Progenitor cell of endocrine pancreas (in vitro differentiated cells): ENCODE data around the gene ARHGEF10L. TPM values are rescaled to one million over a fixed set of nuclear protein-coding genes. Genes with fewer than 3 reads are reported as not detected.

Experiments
- DNase-seq: peaks from one replicate; pipeline ENCODE4 v3.0.0; 2021; ENCODE audit warnings: low spot score; ENCODE audit not compliant: unreplicated experiment
- H3K27ac Mint-ChIP-seq: 2 replicates; pipeline ENCODE4 v1.8.0; 2021; ENCODE audit warnings: mild to moderate bottlenecking, moderate library complexity, mixed read lengths
- H3K27me3 Mint-ChIP-seq: 2 replicates; pipeline ENCODE4 v1.8.0; 2021; ENCODE audit warnings: mixed read lengths
- H3K36me3 Mint-ChIP-seq: 2 replicates; pipeline ENCODE4 v1.8.0; 2022; ENCODE audit warnings: mixed read lengths; ENCODE audit not compliant: insufficient read depth
- H3K4me1 Mint-ChIP-seq: 2 replicates; pipeline ENCODE4 v1.8.0; 2021; ENCODE audit warnings: low read depth, mixed read lengths
- H3K4me3 Mint-ChIP-seq: 2 replicates; pipeline ENCODE4 v1.8.0; 2021; ENCODE audit warnings: low read depth, mild to moderate bottlenecking, moderate library complexity, mixed read lengths
- H3K9me3 Mint-ChIP-seq: 2 replicates; pipeline ENCODE4 v1.8.0; 2021; ENCODE audit warnings: low read depth, mixed read lengths
- total RNA-seq: library from RNA; stranded (reverse); gene quantifications from 2 replicates; pipeline ENCODE4 v1.2.1, GENCODE V29; 2021
- TF ChIP-seq, protein P1 (sequence below): fragments of 200-600 bp; sonication (generic); IDR thresholded peaks from one replicate; pipeline ENCODE4 v1.5.0; 2021; ENCODE audit warnings: antibody characterized with exemption, mild to moderate bottlenecking; ENCODE audit not compliant: unreplicated experiment

The ARHGEF10L gene
- total RNA-seq, 1 donor from 2014 or later: 31.3 TPM

DNA sequence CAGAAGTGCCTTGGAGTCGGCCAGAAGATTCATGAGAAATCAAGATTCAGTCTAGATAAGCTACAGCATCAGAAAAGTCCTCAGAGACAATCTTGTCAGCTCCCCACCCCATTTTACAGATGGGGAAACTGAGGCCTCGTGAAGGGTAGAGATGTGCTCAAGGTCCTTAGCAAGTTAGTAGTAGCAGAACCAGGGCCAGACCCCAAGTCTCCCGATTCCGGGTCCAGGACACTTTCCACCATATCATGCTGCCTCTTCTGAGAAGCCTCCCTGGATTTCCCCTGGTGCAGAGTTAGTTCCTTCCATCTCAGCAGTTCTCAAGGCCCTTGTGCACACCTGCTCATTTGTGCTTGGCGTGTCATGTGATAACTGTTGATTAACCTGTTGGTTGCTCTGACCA, 124.1 kb downstream of the ARHGEF10L start:
- H3K4me1 Mint-ChIP-seq: no peaks in the 10 kb centered on the region
- H3K9me3 Mint-ChIP-seq: no peaks in the 10 kb centered on the region
- no peak overlapping the region for H3K27ac Mint-ChIP-seq
- DNase-seq: no peak
- no peaks in the 10 kb centered on the region for H3K27me3 Mint-ChIP-seq
- H3K4me3 Mint-ChIP-seq: no peak overlapping the region
- H3K36me3 Mint-ChIP-seq: peaks cover 4% of the 10 kb centered on the region
- TF ChIP-seq, protein P1, sequence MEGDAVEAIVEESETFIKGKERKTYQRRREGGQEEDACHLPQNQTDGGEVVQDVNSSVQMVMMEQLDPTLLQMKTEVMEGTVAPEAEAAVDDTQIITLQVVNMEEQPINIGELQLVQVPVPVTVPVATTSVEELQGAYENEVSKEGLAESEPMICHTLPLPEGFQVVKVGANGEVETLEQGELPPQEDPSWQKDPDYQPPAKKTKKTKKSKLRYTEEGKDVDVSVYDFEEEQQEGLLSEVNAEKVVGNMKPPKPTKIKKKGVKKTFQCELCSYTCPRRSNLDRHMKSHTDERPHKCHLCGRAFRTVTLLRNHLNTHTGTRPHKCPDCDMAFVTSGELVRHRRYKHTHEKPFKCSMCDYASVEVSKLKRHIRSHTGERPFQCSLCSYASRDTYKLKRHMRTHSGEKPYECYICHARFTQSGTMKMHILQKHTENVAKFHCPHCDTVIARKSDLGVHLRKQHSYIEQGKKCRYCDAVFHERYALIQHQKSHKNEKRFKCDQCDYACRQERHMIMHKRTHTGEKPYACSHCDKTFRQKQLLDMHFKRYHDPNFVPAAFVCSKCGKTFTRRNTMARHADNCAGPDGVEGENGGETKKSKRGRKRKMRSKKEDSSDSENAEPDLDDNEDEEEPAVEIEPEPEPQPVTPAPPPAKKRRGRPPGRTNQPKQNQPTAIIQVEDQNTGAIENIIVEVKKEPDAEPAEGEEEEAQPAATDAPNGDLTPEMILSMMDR: no peak

DNA sequence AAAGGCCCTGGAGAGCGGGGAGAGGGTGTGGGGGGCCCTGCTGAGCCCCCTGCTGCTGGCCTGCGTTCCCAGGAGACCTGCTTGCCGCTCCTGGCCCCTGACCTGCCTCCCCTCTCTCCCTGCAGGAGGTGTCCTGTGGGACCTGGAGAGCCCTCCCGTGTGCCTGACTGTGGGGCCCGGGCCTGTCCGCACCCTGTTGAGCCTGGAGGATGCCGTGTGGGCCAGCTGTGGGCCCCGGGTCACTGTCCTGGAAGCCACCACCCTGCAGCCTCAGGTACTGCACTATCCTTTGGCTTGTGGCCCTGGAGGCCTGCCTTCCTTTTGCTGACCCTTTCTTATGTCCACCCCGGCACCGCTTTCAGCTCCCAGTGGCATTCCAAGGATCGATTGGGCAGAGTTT, 124.8 kb downstream of the ARHGEF10L start:
- DNase-seq: no peak
- Mint-ChIP-seq H3K4me3 (no peak overlapping the region), H3K27ac (no peak overlapping the region), H3K9me3 (no peaks in the 10 kb centered on the region), H3K27me3 (no peaks in the 10 kb centered on the region), H3K36me3 (peaks cover 3% of the 10 kb centered on the region), H3K4me1 (no peaks in the 10 kb centered on the region)
- TF ChIP-seq, protein P1: peak; percentile 10

DNA sequence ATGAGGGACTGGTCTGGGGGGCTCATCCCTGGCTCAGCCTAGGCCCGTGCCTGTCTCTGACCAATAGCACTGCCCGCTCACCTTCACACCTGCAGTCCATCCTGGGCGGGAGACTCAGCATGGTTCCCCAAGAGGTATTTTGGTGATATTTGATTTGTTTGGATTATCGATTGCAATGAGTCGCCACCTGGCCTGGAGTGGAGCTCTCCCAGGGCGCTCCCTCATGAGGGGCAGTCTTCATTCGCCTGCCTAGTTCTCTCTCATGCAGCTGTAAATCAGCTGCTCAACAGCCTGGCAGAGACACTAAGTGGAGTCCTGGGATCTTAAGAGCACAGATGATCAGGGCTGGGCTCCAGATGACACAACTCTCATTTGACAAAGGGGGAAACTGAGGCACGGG, 125.6 kb downstream of the ARHGEF10L start:
- Mint-ChIP-seq H3K4me3 (no peak overlapping the region), H3K36me3 (peaks cover 3% of the 10 kb centered on the region), H3K4me1 (no peaks in the 10 kb centered on the region), H3K27ac (peak overlapping the region; percentile 29), H3K27me3 (no peaks in the 10 kb centered on the region), H3K9me3 (no peaks in the 10 kb centered on the region)
- TF ChIP-seq, protein P1: no peak
- no peak for DNase-seq

DNA sequence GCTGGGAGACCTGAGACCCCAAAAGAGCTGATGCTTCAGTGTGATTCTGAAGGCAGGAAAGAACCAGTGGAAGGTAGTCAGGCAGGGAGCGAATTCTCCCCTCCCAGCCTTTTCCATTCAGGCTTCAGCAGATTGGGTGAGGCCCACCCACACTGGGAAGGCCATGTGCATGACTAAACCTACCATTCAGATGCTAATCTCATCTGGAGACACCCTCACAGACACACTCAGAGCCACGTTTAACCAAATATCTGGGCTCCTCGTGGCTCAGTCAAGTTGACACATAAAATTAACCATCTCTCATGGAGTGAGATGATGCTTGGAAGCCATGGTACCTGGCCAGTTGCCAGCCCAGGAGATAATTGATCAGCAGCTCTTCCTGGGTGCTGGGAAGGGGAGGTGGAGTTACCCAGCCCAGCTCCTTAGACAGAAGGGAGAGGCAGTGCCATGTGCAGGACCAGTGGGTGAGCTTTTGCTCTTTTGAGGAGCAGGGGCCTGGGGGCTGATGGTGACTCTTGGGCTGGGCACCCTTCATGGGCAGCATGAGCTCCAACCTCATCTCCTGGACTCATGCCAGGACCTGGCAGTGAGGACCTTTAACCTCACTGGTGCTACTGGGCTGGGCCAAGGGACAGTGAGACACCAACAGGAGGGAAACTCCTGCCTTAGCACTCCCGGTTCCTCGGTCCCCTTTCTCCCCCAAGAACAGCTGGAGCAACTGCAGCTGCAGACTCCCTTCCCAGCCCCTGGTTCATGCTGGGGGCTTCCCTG, 126.6 kb downstream of the ARHGEF10L start:
- TF ChIP-seq, protein P1: no peak
- H3K27me3 Mint-ChIP-seq: no peaks in the 10 kb centered on the region
- H3K4me3 Mint-ChIP-seq: no peak overlapping the region
- H3K9me3 Mint-ChIP-seq: no peaks in the 10 kb centered on the region
- H3K4me1 Mint-ChIP-seq: no peaks in the 10 kb centered on the region
- no peak overlapping the region for H3K27ac Mint-ChIP-seq
- DNase-seq: no peak
- peaks cover 7% of the 10 kb centered on the region for H3K36me3 Mint-ChIP-seq

DNA sequence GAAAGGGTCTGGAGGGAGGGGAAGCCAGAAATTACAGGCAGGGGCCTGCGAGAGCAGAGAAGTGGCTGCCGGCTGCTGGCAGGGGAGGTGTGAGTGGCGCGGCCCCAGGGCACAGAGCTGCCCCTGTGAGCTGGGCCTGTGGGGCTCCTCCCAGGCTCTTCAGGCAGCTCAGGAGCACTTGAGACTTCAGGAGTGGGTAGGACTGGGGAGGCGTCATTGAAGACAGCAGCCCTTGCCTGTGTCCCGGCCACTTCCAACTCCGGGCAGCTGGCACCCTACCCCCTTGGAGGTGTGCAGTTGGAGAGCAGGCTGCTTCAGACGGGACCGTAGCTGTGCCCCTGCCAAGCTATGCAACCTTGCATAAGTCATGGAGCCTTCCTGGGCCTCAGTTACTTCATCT, 128.1 kb downstream of the ARHGEF10L start:
- Mint-ChIP-seq H3K4me3 (no peak overlapping the region), H3K36me3 (peaks cover 7% of the 10 kb centered on the region), H3K27ac (no peak overlapping the region), H3K9me3 (no peaks in the 10 kb centered on the region), H3K27me3 (no peaks in the 10 kb centered on the region), H3K4me1 (no peaks in the 10 kb centered on the region)
- no peak for DNase-seq
- TF ChIP-seq, protein P1: no peak
